NCI-H510A (cell line): ENCODE measurements around the gene AP1G2.

Experiments used
- DNase-seq: peaks from one replicate; lab custom pipeline; 2025; lab: John Stamatoyannopoulos, UW

Gene AP1G2

DNA sequence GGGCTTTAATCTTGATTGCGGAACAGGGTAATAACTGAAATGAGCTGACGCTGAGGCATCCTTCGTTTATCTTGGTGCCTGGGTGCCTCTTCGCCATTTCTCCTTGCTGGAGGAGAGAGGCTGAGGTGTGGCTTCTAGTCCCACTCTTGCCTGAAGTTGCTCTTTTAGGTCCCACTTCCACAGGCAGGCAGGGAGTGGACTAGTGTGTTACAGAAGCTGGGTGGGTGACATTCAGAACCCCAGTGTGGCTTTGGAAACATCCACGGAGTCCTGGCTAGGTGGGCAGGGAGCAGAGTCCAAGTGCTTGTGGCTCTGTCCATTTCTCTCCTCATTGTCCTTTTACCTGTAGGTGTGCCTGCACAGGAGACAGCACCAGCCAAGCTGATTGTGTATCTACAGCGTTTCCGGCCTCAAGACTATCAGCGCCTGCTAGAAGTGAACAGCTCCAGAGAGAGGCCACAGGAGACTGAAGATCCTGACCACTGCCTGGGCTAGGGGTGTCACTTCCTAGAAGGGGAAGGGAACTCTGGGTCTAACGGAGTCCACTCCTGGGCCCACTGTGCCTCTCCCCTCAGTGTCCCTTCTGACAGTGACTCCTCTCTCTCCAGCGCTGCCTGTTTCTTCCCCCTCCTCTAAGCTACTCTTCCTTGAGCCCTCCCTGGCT is 9.1 kb downstream of the AP1G2 start:
- no peak for DNase-seq

DNA sequence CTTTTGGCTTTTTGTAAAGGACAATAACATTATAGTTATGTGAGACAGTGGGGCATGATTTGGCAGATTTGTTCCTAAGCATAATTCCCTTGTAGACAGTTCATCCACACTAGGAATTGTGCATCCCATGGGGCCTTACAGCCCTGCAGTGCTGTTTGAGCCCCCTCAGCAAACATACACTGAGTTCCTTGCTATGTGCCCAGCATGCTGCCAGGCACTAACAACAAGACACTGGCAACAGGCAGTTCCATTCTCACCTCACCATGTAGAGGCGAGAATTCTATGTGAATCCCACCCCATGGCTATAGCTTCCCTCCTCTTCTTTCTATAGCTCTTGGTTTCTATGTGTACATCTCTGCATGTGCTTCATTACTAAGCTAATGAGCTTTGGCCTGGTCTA is 9.6 kb downstream of the AP1G2 start:
- DNase-seq: no peak

DNA sequence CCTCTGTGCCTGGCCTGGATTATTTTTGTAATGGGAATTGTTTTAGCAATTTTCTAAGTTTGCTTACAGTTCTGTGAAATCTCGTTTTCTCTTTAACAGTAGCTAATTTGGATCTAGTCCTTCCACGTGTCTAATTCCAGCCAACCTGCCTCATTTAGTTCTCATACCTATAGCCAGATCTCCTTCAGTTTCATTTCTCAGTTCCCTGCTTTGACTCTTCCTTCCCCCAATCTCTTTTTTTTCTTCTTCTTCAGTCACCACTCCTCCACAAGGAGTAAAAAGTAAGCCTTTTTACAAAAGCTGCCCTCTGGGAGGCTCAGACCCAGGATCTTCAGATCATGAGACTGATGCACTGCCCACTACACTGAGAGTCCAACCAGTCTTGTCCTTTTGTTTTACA is 10.1 kb downstream of the AP1G2 start:
- DNase-seq: no peak

DNA sequence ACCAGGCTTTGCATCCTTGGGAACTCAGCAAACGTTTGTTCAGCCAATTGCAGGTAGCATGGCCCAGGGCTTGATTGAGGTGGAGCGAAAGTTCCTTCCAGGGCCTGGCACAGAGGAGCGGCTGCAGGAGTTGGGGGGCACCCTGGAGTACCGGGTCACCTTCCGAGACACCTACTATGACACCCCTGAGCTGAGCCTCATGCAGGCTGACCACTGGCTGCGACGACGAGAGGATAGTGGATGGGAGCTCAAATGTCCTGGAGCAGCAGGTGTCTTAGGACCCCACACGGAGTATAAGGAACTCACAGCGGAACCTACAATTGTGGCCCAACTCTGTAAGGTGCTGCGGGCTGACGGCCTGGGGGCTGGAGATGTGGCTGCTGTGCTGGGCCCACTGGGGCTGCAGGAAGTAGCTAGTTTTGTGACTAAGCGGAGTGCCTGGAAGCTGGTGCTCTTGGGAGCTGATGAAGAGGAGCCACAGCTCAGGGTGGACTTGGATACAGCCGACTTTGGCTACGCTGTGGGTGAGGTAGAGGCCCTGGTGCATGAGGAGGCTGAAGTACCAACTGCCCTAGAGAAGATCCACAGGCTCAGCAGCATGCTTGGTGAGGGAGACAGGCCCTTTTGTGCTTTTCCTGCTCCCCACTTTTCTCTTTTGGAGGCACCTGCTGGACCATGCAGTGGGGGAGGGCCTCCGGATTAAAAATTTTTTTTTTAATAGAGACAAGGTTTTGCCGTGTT is 10.7 kb downstream of the AP1G2 start:
- DNase-seq: no peak

DNA sequence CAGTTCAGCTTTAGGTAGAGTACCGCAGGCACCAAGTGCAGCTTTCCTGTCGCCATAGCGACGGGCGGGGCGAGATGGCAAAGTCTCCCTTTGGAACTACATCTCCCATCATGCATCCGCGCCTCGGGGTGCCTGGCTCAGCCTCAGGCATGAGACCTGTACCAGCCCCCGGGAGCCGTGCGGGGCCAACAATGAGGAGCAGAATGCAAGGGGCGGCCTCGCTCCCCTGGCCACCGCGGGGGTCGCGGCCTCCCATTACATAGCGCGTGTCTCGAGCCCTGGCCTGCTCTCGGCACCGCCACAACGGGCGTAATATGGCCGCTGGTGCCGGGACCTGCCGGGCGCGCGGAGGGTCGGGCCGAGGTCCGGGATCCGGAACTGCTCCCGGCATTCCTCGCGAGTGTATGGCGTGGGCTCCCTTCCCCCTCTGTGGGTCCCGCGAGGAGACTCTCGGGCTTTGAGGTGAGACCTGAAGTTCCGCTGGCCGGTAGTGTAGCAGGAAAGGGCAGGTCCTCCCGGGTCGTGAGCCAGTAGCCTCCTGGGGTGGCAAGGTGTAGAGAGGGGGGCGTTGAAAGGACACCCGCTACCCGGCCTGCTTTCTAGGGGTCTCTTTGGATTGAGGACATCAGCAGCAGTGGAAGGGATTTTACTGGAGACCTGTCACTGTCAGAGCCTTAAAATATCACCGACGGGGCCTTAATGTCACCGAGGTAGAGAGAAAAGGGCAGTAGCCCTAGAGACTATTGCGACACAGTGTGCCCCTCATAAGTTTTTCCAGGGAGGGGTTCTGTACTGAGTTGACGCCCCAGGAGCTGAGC is 11.5 kb downstream of the AP1G2 start, which contains the start of gene THTPA:
THTPA (plus strand) TSS at position 390 of the 818 bp plus-strand sequence. CDS start 487 bp downstream, outside the sequence.
- DNase-seq: peak; percentile 90

DNA sequence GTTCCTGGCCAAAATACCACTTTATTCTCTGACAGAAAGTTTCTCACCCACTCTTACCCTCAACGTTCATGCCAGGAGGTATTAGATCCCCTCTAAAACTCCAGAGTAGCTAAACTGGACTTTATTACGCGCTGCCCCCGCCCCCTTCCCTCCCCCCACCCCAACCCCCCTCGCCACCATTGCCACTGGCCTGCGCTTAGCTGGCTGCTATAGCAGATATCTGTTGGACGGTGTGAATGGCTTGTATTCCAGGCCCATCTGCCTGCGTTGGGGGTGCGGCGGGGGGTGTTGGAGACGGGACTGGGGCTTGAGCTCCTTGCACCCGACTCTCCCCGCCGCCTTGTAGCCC is 12.1 kb downstream of the AP1G2 start:
- no peak for DNase-seq

DNA sequence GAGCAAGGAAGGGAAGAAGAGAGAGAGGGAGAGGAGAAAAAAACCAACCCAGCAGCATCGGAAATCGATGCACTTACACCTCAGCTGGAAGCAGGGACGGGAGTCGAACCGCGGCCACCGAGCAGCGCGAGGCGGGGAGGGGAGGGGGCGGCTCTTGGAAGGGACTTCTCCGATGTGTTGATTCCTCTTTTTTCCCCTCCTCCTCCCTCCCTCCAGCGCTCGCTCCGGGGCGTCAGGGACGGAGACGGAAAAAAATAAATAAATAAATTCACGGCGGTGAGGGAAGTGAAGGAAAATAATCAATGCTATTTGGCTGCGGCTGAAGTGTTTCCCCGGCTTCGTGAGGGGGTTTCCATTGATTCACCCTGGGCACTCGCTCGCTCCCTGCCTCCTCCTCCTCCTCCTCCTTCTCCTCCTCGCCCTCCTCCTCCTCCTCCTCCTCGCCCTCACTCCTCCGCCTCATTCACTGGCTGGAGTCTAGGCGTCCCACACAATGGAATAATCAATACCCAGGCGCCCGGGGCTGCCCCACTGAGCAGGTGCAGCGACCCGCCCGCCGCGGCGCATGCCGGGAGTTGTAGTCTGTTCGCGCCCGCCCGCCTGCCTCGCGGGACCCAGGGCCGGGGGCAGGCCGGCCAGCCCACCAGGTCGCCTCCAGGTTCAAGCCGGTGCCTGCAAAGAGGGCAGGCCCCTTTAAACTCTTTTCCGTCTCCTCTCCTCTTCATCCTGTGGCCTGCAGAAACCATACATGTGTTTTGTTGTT is 16.1 kb downstream of the AP1G2 start, which contains the start of gene ZFHX2:
ZFHX2 (minus strand) TSS at position 500 of the 763 bp plus-strand sequence. CDS start 16,440 bp downstream, outside the sequence.
- peak; percentile 87 for DNase-seq

DNA sequence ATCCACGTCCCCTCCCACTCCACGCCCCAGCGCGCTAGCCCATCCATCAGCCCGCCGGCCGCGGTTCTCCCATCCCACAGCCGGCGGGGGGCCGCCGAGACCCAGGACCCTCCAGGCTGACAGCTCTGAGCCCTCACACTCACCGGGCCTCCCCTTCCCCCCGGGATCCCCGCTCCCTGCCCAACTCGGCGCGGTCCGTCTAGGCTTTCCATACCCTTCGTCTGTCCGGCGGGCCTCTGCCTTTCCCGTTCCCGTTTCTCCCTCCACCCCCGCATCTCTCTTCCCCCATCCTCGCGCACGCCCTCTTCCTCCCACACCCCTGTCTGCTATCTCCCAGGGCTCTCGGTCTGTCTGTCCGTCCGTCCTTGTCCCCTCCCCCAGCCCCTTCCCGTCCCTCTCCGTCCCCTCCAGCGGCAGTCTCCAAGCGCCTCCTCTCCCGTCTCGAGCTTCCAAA is 16.8 kb downstream of the AP1G2 start:
- DNase-seq: peak; percentile 38

DNA sequence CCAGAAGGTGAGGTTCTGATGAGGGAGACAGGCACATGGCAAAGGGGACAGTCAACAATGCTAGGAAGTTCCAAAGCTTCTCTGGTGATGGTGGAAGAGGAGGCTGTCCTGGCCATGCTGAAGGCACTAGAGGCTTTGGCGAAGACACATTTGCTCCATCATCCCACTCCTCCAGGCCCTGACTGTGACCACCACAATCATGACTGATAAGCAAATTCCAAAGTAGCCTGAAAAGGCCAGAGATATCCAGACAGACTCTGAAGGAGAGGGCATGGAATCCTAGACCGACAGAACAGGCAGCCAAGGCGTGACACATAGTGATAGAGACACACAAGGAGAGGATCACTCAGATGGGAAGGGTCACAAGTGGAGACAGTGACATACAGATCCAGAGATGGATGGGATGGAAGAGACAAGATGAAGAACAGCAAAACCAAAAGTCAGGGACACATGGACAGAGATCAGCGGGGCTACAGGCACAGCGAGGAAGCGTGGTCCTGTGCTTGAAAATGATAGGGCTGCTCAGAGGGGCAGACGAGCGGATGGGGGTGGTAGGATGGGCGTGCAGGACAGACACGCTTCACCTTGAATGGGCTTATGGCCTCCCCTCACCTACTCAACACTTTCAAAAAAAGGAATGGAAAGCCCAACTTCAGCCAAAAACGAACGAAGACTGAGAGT is 17.3 kb downstream of the AP1G2 start:
- no peak for DNase-seq

DNA sequence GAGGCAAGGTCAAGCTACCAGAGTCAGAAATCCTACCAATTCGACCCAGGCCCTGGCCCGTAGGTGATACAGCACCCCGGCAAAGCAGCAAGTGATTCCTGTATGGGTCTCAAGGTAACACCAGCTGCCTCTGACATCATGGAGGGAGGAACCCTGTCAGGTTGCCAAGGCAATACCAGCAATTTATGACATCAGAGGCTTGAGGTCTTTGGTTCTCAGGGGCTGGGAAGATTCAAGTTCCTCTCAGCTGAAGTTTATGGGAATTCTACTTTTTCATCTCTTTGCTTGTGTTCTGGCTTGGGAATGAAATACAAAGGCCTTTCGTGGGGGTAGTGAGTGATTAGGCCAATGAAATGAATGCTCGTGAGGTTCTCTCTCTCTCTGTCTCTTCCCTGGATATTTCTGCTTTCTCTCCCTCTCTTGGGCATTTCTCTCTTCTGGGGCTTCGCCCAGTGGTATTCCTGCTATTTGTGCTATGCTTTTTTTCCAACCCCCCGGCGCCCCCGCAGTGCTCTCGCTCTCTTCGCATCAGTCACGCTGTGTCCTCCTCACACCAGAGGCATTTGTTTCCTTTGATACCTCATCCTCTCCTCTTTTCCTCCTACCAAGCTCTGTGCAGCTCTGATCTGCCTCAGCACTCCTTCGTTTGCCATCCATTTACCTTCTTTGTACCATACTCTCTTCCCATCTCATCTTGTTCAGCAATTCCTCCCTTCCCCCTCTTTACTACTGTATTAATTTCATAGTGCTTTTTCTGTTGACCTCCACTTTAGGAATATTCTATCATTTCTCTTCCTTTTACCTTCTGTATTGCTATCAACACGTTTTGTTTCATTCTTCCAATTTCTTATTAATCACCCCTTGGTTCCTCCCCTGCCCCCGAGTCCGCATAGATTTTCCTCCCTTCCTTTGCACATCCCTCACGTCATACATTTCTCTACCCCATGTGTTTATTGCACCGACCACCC is 19.0 kb downstream of the AP1G2 start:
- DNase-seq: no peak

DNA sequence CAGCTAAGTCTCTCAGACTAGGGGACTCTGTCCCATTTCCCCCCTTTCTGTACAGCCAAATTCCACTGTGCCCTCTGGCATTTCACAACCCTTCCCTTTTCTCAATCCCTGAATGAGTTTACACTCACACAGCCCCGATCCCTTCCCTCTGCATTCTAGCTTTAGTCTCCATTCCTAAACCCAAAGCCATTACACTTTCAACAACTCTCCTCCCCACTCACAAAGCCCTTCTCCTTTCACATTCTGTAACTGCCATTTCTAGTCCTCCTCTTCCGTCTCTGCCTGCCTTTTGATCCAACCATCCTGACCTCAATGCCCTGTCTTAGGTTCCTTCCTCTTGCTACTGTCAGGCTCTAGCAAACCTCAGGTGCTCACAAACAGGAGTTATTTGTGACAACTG is 19.7 kb downstream of the AP1G2 start:
- no peak for DNase-seq

DNA sequence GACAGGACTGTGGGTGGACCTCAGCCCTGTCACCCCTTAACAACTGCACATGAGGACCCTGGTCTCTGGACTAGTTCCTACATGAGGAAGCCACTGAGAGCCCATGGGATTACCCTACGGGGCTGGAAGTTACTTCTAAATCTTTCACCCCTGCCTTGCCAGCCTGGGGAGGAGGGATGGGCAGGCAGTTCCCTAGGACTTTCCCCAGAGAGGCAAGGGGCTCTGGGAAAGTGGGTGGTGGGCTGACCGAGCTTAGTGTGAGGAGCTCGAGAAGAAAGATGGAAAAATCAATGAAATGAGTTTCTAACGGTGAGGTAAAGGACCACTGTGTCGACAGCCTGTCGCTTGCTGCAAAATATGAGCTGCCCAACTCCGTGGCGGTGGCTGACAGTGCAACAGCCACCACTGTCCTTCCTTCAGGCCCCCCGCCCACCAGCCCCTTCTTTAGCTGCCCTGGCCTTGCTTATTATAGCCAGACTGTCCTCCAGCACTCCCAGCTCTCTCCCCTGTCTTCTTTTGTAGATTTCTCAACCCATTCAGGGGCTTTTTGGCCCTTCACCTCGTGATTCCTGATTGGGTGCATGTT is 21.0 kb downstream of the AP1G2 start:
- DNase-seq: no peak

DNA sequence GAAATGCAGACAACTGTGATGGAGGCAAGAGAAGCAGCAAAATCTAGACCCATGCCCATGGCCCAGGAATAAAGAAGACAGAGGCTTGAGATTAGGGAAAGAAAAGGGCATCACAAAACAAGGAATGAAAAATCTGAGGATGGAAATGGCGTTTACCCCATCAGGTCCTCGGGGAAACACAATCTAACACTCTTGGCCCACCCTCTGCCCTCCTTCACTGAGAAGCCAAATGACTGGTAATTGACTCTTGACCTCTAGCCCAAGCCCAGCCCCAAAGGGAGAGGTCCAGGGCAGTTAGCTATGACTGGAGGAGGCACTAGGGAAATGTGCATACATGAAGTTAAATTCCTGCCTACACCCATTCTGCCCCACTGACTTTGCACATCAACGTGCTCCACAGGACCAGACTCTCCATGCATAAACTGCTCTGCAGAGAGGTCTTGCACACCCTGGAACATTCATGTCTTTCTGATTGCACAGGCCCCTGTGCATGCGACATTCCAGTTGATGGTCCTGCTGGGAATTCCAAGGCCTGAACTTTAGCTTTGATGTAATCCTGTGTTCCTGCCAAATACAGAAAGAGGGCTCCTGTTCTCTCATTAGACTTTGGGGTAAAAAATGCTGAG is 21.7 kb downstream of the AP1G2 start:
- no peak for DNase-seq

DNA sequence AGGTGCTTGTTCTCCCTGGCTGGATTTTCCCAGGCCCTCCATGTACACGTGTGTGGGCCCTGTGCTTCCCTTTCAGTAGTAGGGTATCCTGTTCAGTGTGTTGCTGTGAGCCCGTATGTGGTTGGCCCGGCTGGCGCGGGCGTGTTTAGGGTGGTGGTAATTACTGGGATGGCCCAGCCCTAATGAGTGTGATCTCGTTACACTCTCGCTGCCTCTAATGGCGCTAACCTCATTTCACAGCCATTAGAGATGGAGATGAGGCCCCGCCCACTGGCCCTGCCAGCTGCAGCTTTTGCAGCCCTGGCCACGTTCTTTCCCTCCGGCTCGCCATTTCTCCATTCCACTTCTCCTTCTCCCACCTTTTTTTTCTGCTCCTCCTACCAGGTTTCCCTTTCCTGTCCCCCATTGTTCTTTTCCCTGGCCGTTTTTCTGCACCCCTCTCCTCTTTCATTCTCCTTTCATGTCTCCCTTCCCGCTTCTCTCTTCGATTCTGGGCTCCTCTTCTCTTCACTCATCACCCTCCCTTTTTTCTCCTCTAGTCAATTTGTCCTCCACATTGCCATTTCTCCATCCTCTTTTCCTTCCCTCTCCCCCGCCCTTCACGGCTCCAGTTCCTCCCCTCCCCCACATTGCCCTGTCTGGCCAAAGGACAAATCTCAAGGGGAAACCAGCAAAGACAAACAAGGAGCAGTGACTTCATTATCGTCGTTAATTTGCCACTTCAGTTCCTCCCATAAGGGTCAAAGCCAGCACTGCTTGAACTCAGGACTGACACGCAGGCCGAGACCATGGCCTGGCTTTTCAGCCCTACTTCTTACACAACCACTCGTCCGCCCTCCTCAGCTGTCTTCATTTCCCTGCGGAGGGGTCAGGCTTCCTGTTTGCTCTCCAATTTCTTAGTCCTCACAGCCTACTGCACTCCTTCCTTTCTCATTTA is 22.8 kb downstream of the AP1G2 start:
- DNase-seq: peak; percentile 47

DNA sequence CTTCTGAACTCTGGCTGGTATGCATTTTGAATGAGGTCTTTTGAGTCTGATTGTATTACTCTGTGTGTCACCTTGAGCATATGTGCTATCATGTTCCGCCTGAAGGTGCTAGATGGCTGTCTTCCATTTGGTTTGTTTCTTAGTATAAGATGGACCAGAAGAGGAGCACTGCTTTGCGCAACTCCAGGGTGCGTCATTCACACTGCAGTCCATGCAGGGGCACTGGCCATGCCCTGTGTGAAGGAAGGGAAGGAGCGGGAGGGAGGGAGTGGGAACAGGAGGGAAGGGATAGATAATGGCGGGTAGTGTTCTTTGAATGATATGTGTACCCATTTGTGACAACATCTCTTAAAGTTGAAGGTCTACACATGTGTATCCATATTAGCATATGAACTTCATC is 24.2 kb downstream of the AP1G2 start:
- DNase-seq: no peak

DNA sequence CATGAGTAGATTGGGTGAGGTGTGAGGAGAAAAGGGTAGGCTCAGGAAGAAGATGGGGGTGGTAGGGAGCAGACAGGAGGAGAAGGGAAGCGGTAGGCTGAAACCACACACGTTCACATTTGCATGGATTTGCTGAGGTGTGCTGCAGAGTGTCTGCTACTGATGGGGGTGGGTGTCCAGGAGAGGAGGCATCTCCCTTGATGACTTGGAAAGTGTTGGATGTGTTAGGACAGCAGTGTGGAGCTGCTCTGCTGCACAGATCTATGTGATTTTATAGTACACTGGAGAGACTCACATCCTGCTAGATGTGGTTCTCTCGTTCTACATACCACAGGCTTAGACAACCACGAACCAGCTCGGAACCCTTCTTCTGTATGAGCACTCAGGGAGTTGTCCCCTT is 25.3 kb downstream of the AP1G2 start:
- no peak for DNase-seq

DNA sequence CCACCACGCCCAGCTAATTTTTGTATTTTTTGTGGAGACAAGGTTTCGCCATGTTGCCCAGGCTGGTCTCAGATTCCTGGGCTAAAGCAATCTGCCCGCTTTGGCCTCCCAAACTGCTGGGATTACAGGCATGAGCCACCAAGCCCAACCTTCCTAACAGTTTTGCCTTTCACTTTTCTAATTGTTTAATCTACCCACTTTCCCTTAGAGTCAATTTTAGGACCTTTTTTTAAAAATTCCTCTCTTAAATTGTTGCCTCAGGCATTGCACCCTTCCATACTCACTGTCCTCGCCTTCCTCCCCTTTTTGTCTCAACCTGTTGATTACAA is 27.5 kb downstream of the AP1G2 start:
- no peak for DNase-seq
